GM10847 (cell line): ENCODE measurements around the gene TCF12.

ENCODE experiments used
- POLR2A ChIP-seq: IDR thresholded peaks from 2 replicates; pipeline ENCODE4 v1.6.1; 2011; ENCODE audit not compliant: insufficient read length; ENCODE audit errors: extremely low read depth

TCF12 gene

GRCh38 chr15:57306161-57306943, 387.9 kb downstream of the TCF12 start:
- TF ChIP-seq POLR2A, result no peak

DNA sequence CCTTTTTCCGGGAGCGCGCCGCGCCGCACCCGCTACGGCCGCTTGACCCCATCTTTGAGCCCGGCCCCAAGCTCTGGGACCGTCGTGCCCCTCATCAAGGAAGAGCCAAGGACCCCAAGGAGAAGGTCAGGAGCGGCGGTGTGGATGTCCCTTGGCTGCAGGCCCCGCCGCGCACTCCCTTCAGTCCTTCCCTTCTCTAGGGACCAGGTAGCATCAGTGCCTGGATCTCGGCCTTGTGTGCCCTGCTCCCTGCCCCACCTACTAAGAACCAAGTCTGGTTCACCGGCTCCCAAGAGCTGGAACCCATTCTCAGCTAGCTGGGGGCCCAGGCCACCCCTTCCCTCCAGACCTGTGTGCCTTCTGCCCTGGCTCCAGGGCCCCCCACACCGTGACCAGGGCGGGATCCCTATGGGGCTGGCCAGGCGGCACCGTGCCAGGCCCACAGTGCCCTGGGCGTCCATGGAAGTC, 388.5 kb downstream of the TCF12 start:
- TF ChIP-seq POLR2A, result no peak

DNA sequence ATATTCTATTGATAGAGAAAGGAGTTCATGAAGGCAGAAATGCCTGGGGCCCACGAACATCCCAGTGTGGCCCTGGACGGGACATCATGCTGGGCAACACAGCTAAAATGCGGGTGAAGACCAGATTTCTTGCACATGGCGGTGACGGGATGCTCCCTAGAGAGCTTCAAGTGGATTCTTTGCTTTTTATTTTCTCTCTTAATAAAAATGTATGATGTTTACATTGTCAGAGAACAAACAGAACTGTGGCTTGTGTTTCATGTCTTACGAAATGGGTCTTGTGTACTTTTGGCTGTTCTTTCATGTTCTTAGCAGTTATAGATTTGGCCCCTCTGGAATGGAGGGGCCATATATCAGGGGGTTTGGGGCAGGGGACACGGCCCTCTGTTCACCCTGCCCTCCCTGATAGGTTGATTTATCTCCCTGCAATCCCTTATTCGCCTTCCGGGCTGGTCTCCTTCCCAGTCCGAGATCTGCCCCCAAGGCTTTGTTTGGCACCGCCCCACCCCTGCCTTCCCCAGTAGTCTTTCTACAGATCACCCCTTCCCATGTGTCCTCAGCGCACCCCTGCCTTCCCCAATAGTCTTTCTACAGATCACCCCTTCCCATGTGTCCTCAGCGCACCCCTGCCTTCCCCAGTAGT, 389.2 kb downstream of the TCF12 start:
- no peak for TF ChIP-seq POLR2A

- no peak for TF ChIP-seq POLR2A
Measured at GRCh38 chr15:57308170-57308545, 389.7 kb downstream of the TCF12 start.

- no peak for TF ChIP-seq POLR2A
Measured at GRCh38 chr15:57309856-57310760, 391.7 kb downstream of the TCF12 start.

DNA sequence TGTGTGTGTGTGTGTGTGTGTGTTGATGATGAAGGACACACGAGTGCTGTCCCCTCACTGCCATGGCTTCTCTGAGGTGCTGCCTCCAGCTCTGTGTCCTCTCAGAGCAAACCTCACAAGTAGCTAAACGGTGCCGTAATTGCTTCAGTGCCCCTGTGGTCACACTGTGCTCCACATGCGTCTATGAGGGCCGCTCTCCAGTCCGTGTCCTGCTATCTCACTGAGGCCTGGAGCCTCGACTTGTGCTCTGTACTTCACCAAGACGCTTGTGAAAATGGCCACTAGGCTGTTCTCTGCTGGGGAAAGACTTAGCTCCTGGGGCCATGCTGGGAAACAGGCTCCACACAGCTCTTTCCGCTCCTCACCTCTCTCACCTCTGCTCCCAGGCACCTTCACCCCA, 392.4 kb downstream of the TCF12 start:
- no peak for TF ChIP-seq POLR2A

GRCh38 chr15:57312006-57312317, 393.5 kb downstream of the TCF12 start:
- no peak for TF ChIP-seq POLR2A

DNA sequence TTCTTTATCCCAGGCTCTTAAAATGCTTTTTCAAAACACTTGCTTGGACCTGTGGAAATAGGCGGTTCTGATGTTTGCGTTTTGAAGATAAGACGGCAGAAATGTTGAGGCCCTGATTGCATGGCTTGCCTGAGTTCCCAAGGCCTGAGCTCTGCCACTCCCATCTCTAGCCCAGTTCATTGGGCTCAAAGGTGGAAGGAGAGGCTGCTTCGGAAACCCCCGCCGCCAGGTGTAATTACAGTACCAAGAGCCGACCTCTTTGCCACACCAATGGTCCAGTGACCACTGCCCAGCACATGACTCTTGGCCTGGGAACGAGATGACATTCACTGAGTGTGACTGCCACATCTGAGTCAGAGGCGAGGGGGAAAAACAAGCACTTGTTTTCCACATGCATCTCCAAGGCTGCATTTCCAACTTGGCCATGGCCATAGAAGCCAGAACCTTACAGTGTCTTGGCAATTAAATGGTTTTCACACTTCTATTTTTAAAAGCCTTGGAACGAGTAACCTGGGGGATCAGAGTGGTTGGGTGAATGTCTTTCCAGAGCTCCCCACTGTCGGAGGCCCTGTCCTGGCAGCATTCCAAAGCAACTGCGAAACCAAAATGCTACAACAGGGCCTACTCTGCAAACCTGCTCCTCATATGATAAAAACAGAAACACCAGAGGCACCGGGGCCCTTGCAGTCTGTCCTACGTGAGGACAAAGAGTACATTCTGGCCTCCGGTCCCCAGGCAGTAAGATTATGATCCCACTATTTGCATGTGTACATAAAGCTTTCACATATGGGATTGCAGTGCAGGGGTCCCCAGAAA, 394.1 kb downstream of the TCF12 start:
- TF ChIP-seq POLR2A, result no peak

DNA sequence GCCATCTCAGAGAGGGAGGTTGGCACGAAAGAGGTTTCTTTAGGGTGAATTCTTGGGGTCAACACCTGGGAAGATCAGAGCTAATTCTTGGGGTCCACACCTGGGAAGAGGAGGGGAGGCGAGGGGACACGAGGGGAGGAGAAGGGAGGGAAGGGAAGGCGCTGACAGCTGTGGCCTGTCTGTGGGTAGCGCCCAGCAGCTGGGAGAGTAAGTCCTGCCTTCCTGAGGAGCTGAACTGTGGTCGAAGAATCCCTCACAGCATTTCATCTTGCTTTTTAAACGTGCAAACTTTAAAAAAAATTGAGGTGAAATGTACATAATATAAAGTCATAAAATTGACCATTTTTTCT, 394.7 kb downstream of the TCF12 start:
- no peak for TF ChIP-seq POLR2A

GRCh38 chr15:57314221-57314620, 395.8 kb downstream of the TCF12 start:
- no peak for TF ChIP-seq POLR2A

DNA sequence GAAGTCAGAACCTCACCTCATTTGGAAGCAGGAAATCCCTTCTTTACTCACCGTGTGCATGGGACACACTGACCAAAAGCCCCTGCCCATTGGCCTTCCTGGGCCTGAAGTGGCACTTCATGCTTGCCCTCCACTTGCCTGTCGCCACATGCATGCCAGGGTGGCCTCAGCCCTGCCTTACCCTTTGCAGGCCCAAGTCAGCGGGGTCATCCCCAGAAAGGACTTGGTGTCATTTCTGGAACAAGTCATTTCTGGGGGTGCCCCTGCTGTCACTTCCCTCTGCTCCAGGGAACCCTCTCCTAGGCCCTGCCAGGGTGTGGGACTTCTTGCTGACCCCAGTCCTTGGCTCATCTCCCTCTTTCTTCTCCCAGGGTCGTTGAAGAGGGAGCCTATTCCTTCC, 398.0 kb downstream of the TCF12 start:
- TF ChIP-seq POLR2A, result no peak

GRCh38 chr15:57319226-57319918, 400.9 kb downstream of the TCF12 start:
- no peak for TF ChIP-seq POLR2A

- TF ChIP-seq POLR2A, result no peak
Measured at GRCh38 chr15:57319919-57320560, 401.6 kb downstream of the TCF12 start.

DNA sequence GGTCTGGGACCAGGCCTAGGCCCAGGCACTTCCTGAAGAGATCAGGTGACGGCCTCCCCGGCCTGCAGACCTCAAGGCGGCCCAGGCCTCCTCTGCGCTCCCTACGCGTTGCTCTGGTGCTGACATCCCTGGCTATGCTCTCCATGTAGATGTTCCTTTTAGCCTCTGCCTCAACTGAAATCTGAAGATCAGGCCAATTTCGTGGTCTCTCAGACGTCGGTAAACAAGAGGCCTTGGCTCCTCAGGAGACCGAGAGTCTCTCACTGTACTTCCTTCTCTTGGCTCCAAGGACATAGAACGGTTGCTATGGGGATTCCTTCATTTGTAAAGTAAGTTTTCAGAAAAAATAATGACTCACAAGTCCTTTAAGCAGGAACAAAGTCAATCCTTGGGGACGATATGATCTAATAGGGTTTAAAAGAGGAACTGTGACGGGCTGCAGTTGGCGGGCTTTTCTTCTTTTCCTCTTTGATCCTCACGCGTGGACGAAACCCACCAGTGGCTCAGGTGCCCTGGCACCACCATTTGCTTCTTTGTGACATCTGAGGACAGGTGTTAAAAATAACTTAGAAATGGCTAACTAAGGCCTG, 402.3 kb downstream of the TCF12 start:
- TF ChIP-seq POLR2A, result no peak
